Melanocyte of skin (primary cell): ENCODE measurements around the gene UBE2G1. TPM values are rescaled to one million over a fixed set of nuclear protein-coding genes. Genes with fewer than 3 reads are reported as not detected.

Source experiments
- small RNA-seq, 2 donors: library from RNA; depleted of rRNA; stranded (forward); fragments of <200 nt; gene quantifications; one replicate each; pipeline ENCODE3, GENCODE V24; 2012
- total RNA-seq, 2 donors: library from RNA; depleted of rRNA; stranded (reverse); fragments of >200 nt; gene quantifications; 2 replicates each; pipeline ENCODE4 v1.2.3, GENCODE V29; 2012

UBE2G1 gene
- total RNA-seq = 10 to 100 TPM; 33.6 to 37.2 TPM

GRCh38 chr17:4366327-4367063 is at the start of gene UBE2G1:
TSS of gene UBE2G1 (minus strand) at chr17:4366675. CDS start at chr17:4366316, 359 bp downstream.

GRCh38 chr17:4263282-4264215 is 102.9 kb downstream of the UBE2G1 start, which contains the start of gene ANKFY1:
TSS of gene ANKFY1 (minus strand) at chr17:4263979. CDS start at chr17:4263941, 38 bp downstream.

Small RNA genes lying within 50 kb of the gene (small RNA-seq; reads per million reads assigned to genes)
- 0 reads per million in 2 donors for gene RN7SL774P

Other genes starting within 250 kb of the UBE2G1 start
- 10 to 100 TPM; 40.3 to 62.3 TPM for gene ZZEF1, start 223.6 kb downstream of the UBE2G1 start, total RNA-seq
- 10 to 100 TPM; 17.3 to 27.2 TPM for gene CYB5D2, start 223.5 kb downstream of the UBE2G1 start, total RNA-seq
- gene ANKFY1, start 102.7 kb downstream of the UBE2G1 start, total RNA-seq = 10 to 100 TPM; 85.7 to 93.2 TPM
- not detected for gene SPNS3, start 67.3 kb upstream of the UBE2G1 start, total RNA-seq
- not detected for gene SPNS2, start 132.2 kb upstream of the UBE2G1 start, total RNA-seq
- gene MYBBP1A, start 188.7 kb upstream of the UBE2G1 start, total RNA-seq = 10 to 100 TPM; 51.3 to 96.9 TPM
- not detected for gene GGT6, start 193.9 kb upstream of the UBE2G1 start, total RNA-seq
- not detected for gene SMTNL2, start 217.9 kb upstream of the UBE2G1 start, total RNA-seq